CD4-positive, alpha-beta T cell treated with Interleukin-6 at 100 ng/mL for 8 hours (primary cell): ENCODE measurements around the gene PDK2.

Source experiments
- DNase-seq: peaks from one replicate; pipeline ENCODE4 v3.0.0-alpha.2; 2020; ENCODE audit warnings: mixed read lengths, low spot score

The PDK2 gene

DNA sequence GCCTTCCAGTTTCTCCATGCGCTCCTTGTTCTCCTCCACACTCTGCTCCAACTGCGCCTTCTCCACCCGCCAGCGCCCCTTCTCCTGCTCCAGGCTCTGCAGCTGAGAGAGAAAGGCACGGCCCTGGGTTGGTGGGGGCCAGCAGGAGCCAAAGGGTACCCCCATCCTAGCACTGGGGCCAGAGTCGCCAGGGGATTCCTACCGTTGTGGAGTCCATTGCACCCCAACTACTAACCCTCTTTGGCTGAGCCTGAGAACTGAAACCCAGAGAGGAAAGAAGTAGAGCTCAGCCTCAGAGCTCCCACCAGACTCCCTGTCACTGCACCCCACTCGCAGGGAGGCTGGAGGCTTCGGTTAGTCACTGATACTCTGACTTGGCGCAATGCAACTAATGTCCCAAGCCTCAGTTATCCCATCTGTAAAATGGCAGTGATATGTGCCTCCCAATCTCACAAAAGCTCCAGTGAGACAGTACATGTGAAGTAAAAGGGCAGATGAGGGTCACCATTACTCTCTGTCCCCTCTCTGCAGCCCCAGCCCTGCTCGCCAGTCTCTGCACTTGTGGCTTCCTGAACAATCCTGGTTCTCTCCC lies 41.0 kb downstream of the PDK2 start:
- DNase-seq: no peak

DNA sequence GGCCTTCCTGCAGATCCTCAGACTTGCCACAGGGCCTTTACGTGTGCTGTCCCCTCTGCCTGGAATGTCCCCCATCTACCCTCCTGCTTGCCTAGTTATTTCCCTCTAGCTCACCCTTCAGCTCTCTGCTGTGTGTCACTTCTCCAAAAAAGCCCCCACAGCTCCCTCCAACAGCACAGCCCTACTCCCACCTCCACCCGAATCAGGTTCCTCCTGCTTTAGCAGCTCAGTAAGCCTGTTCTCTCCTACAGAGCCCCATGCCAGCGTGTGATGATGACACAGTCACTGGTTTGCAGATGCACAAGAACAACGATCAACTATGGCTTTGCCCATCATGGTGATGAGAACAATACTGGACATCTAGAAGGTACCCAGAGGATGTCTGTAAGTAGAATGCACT lies 41.9 kb downstream of the PDK2 start:
- DNase-seq: no peak

DNA sequence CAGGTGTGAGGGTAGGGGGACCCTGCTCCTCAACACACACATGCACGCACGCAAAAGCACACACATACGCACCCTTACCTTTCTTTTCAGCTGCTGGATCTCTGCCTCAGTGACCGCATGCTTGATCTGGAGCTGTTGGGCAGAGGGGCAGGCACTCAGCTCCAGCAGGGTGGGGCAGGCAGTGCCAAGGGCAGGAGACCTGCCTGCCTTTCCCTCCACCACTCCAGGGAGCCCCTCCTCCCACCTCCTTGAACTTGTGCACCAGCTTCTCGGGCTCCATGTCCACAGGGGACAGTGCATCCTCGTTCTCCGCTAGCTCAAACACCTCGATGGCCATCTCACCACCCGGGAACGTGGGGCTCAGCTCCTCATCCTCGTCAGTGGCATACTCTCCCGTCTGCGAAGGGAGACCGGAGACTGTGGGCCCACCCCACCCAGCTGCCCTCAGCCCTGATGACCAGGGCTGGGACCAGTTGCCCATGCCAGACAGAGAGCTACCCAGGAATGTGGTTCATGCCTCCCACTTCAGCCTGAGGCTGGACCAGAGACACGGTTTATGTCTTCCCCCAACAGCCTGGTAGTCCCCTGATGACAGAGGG lies 44.1 kb downstream of the PDK2 start:
- no peak for DNase-seq

DNA sequence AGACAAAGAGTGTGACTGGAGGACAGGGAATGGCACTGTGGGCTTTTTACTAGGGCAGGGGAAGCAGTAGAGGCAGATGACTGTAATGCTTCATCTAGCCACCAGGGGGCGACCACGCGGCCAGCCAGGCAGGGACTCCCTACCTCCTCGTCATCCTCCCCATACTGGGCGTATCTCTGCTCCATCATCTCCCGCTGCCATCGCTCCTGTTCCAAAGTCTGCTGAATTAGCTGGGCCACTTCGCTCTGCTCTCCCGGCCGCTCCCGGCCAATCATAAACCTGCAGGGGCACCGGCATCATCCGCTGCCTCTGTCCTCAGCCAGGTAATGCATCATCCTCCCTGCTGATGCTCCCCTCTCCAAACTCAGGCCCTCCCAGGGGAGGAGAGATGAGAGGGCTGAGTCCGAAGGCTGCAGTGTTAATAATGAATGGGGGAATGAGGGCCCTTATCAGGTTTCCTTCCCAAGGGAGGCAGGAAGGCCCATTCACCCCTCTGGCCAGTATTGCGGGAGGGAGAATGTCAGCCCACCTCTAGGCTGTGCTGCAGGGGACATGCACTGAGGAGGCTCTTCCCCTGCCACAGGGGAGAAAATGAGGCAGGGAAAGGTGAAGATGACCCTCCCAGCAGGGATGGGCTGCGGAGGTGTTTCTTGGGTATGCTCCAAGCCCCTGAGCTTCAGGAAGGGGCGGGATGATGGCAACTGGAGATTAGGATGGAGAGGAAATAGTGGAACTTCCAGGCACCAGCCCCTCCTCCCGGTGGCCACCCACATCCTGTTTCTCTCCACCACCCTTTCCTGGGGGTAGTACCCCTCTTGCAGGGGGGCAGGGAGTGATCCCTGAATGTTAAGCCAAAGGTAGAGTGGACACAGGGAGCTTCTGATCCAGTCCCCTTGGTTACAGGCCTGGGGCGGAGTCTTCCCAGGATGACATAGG lies 45.1 kb downstream of the PDK2 start:
- peak; percentile 80 for DNase-seq

DNA sequence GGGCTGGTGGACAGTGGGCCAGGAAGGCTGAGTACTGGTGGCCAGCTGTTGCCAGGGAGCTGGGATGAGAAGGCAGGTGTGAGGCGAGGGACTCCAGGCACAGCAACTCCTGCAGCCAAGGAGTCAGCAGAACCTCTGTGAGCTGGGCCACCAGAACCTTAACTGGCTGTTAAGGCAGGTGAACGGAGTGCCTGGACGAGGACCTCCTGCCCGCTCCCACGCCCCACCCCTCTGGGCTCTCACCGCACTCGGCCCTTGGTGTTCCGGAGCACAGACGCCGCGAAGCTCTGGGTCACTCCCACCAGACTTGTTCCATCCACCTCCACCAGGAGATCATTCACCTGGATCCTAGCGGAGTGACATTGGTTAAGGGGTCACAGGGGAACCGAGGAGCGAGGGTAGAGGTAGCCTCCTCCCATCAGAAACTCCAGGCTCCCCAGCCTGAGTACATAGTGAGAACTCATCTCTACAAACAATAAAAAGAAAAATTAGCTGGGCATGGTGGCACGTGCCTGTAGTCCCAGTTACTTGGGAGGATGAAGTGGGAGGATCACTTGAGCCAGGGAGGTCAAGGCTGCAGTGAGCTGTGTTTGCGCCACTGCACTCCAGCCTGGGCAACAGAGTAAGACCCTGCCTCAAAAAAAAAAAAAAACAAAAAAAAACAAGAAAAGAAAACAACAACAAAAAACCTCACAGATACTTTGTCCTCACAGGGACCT lies 46.0 kb downstream of the PDK2 start:
- DNase-seq: no peak

DNA sequence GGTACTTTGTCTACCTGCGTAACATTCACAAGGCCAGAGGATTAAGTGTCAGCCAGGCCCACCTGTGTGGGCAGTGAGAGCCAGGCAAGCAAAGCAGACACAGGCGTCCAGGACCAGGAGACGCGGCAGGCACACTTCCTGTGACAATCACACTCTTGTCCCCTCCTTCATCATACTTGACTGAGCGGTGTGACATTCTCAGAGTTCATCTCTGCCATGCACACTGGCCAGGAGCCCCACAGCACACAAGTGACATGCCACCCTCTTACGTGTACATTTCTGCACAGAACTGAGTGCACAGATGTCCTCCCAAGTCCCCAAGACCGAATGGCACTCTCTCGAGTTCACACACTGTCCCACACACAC lies 46.6 kb downstream of the PDK2 start:
- peak; percentile 26 for DNase-seq

DNA sequence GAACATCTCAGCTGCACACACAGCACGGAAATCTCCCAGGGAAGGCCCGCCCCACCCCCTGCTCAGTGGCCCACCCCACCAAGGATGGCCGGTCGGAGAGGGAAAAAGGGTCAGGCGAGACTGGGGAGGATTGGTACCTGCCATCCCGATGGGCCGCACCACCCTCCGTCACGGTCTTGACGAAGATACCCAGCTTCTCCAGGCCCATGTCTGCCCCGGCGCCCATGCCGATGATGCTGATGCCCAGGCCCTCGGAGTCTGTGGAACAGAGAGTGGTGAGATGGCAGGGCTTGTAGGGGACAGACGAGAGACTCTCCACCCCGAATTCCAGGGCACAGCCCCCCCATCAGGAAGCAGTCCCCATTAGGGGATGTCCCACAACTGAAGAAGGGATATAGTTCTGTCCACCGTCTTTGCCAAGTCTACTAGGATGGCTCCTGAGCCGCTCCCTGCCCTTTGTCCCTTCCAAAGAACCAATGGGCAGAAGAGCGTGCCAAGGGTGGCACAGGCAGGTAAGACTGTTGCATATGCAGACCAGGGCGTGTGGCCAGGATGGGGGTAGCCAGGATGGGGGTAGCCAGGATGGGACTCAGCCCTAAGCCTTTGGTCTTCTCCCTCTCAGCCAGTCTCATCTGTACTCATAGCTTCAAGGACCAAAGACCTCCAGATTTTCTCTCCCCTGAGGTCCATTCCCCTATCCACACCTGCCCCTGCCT lies 48.5 kb downstream of the PDK2 start:
- no peak for DNase-seq

DNA sequence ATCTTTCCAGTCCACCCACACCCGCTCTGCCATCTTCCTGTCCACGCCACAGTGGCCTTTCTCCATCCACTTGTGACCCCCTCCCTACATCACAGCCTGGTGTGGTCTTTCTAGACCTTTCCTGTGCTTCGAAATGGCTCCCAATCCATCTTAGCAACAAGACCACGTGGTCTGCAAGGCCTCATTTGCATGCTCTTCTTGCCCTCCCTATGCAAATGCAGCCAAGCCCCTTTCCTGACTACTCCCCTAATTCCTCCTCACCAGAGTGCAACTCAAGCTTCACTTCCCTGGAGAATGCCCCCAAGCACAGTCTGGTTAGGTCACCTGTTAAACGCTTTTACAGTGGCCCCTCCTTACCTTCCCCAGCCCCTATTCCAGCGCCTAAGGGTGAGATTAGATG lies 49.2 kb downstream of the PDK2 start:
- no peak for DNase-seq

DNA sequence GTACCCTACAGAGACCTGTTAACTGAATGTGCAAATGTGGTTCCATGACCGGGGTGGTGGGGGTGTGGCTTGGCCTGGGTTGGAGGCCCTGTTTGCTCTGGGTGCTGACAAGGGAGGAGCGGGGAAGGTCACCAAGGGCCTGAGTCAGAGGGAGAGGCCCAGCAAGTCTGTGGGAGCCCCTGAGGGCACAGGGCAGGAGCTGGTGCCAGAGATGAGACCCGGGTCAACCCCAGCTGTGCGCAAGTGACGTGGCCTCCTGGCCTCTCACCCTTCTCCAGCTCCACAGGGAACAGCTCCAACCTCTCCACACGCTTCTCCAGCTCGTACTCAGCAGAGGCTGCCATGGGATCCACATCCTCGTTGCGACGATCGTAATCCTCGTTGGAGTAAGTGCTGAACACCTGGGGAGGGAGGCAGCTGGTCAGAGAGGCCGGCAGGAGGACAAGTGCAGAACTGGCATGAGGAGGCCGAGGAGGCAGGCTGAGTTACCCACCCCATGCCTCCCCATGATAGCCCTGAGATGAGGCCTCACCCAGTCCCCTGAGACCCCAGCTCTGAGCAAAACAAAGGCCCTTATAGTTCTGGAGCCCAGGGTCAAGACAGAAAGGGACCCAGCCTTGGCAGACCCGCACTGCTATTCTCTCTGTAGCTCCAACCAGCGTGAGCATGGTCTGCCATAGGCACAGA lies 49.8 kb downstream of the PDK2 start:
- no peak for DNase-seq

DNA sequence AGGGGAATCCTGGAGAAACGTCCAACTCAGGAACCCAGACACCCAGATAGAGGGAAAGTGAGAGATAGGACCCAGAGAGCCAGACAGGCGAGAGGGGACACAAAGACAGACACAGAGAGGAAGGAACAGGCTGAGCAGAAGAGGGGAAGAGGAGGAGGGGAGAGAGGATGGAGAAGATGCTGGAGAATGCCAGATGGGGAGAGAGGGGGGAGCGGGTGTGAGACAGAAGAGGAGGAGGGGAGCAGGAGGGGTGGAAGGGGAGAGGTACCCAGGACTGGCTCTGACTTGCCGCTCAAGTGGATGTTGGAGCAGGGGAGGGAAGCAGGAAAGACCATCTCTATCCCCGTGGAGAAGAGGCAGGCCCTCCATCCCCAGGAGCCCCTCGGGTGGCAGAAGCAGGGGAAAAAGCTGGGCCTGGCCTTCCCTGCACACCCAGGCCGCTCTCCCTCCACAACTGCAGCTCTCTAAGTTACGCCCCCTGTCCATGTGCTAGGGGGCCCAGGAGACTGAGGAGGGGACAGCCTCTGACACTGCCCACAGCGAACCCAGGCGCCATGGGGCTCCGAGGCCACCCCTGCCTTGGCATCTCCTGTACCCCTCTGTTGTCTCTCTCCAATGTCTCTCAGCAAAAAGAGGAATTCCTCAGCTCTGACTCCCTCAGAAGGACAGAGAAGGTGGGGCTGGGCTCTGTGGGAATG lies 50.5 kb downstream of the PDK2 start:
- DNase-seq: no peak

DNA sequence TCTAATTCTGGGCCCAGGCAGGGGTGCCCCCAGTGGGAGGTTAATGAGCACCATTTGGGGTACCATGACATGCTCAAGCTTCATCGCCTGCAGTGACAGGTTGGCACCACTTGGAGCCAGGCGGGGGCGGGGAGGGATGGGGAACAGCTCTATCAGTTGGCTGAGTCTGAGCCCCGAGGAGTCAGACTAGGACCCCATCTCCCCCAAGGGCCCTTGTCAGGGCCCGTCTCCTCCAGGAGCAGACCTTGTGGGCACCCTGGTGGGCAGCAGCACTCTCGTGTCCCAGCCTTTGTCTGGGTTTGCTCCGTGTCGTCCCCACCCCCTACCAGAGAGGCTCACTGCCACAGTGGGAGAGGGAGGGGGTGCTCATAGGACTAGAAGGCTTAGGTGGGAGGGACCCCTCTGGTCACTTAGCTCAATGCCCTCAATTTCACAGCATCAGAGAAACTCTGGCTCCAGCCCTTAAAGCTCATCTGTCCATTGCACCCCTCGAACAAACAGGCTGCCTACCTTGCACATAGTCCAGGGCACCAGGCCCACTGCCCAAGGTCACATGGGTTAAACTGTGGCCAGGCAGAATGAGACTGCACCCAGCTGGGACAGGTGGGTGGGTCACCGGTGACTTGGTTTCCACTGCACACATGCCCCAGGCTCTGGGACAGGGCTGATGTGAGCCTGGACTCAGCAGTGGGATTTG lies 51.2 kb downstream of the PDK2 start:
- DNase-seq: no peak

DNA sequence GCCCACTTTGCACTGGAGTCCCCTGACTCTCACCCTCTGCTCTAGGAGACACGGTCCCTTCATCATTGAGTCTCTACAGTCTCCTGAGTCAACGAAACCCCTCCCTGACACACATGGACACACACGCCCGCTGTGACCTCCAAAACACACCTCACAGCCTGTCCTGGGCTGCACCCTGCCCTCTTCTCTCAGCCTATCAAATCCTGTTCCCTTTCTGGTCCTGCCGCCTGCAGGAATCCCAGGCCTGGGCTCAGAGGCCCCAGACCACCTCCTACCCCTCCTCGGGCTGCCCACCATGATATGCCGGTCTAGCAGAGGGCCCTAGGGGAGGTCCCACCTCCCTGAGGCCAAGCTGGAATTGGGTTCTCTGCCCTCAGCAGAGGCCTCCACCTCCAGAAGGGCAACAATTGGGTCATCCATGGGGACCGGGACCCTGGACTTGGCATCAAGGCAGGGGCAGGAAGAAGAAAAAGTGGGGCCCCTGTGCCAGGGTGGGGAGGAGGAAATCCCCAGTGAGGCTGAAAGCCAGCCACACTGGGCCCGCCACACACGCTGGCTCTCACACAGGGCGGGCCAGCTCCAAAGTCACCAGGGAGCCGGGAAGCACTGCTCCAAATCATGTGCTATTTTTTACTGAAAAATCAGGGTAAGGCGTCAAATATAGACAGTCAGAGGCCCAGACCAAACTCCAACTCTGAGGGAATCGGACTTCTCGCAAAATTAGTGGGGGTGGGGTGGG lies 51.9 kb downstream of the PDK2 start:
- peak; percentile 20 for DNase-seq

DNA sequence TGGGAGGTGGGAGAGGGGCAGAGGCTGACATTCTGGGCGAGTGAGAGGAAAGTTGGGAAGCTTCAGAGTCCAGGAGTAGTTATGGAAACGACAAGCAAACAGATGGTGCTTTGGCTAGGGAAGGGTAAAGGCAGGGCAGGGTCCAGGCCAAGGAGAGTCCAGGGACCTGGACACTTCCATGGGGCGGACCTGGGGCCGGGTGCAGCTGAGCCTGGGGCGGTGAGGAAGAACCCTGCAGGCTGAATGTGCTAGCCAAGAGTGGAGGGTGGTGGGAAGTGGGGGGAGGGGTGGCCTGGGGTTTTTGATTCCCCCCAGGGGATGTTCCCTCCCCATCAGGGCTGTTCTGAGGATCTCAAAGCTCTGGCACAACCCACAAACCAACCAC lies 52.7 kb downstream of the PDK2 start:
- no peak for DNase-seq

DNA sequence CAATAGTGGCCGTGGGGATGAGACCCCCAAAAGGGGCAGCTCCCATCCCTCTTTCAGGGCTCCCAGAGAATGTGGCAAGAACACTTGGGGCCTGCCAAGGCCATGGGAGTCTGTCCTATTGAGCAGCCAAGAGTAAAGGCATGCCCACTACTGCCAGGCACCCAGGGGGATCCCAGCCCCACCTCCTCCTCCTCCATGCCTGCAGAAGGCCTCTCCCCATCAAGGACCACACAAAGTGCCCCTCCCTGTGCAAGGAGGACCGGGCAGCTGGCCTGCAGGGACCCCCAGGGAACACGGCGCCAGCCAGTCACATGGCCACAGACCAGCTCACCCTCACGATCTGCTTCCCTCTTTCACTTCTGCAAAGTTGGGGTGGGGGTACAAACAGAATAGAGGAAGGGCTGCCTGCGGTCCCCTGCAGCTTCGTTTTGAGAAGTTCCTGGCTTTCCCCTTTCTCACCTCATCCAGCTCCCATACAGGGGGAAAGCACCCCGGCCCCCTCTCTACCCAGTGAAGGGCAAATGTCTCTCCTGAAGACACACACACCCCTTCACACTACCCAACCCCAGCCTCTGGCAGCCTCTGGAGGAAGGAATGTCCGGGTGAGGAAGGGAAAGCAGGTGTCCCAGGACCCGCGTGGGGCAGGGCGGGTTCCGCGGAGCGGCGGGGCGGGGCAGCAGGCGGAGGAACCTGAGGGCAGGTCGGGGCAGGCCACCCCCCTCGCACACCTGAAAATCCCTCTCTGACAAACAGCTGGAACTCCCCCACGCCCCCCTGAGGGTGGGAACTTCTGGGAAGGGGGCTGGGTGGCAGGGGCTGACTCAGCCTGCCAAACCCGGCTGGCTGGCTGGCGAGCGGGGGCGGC lies 53.3 kb downstream of the PDK2 start:
- DNase-seq: peak; percentile 83

DNA sequence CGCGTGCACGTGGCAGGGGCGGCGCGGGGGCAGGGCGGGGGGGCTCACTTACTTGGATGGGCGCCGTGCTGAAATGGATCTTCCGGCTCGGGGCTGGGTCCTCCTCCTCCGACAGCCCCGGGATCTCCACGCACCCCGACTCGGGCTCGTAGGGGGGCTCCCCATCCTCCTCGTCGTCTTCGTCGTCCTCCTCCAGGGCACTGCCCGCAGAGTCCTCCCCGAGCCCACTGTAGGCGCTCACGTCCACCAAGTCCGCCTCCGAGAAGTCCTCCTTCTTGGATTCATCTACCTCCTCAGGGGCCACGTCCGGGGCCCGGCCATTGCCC lies 53.9 kb downstream of the PDK2 start:
- no peak for DNase-seq

DNA sequence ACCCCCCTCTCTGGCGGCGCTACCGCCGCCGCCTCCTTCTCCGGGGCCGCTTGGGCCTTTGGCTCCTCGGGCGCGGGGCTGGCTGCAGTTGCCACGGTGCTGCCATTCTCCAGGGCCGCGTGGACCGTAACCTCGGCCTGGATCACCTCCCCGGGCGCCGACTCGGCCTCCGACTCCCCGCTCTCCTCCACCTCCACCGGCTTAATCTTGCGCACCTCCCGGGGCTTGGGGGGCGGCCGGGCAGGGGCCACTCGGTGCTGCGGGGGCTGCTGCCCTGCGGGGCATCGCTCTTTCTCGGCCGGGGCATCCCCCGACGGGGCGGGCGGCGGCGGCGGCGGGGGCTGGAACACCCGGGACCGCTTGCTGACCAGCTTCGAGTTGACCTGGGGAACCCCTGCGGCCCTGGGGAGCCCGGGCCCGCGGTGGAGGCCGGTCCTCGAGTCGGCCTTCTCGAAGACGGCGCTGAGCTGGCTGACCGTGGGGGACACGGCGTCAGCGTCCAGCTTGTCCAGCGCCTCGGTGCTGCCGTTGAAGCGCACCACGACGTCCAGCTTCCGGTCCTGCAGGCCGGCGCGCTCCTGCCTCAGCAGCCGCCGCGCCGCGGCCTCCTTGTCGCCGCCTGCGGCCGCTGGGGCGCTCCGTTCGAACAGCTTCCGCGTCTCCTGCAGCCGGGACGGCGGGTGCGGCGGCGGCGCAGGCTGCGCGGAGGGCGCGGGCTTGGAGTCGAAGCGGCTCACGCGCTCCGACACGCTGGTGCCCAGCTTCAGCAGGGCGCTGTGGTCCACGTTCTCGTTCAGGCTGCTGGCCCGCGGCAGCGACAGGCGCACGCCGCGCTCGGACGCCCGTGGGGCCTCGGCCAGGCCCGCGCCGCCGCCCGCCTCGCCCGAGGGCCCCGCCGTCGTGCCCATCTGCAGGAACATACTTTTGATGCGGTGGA lies 54.5 kb downstream of the PDK2 start:
- peak; percentile 37 for DNase-seq

DNA sequence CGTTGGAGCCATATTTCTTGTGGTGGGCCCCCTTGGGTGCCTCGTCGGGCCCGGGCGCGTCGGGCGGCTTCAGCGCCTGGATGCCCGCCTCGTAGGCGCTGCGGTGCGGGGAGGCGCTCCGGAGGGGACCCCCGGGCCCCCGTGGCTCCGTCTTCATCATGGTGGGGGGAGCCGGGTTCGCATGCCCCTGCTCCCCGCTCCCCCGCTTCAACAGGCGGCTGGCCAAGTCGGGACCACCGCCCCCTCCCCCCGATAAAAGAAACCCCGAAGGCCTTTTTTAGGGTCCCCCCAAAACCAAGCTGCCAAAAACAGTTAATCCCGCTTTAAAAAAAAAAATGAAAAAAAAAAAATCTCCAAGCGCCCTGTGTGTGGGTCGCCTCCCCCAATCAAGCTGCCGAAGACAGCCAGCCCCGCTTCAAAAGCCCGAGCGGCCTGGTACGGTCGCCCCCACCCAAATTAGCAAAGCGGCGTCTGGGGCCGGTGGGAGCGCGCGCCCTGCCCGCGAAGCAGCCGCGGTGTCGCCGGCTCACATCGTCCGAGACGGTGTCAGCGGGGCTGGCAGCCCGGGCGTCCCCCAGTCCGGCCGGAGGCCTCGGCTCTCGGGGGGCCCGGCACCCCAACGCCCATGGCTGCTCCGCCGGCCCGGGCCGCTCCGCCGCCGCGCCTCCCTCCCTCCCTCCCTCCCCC lies 55.3 kb downstream of the PDK2 start, which contains the start of gene PPP1R9B:
PPP1R9B (minus strand) TSS at position 324 of the 687 bp plus-strand sequence; CDS start at position 160, 164 bp downstream.
- DNase-seq: no peak
